HG02943 (cell line): Measurements from ENCODE around the gene PLEKHG3.

Experiments used
- ATAC-seq: cut with Tn5 transposase; IDR thresholded peaks from one replicate; pipeline ENCODE4 v1.9.1; 2021; ENCODE audit warnings: mild to moderate bottlenecking, low read depth, moderate library complexity; ENCODE audit not compliant: unreplicated experiment

PLEKHG3 gene

GRCh38 chr14:64775081-64775777 is 71.0 kb downstream of the PLEKHG3 start:
- ATAC-seq = no peak

GRCh38 chr14:64777461-64777860 is 73.2 kb downstream of the PLEKHG3 start:
- no peak for ATAC-seq

- no peak for ATAC-seq
These were observed 74.0 kb downstream of the PLEKHG3 start for GRCh38 chr14:64778104-64778754.

- no peak for ATAC-seq
These were observed 75.2 kb downstream of the PLEKHG3 start for GRCh38 chr14:64779472-64779871.

GRCh38 chr14:64782196-64782595 is 78.0 kb downstream of the PLEKHG3 start:
- no peak for ATAC-seq

GRCh38 chr14:64784006-64784405 is 79.8 kb downstream of the PLEKHG3 start:
- ATAC-seq = no peak

- ATAC-seq = no peak
These were observed 82.3 kb downstream of the PLEKHG3 start for GRCh38 chr14:64786296-64787149.

- ATAC-seq = no peak
These were observed 83.4 kb downstream of the PLEKHG3 start for GRCh38 chr14:64787619-64788018.

- ATAC-seq = no peak
These were observed 84.5 kb downstream of the PLEKHG3 start for GRCh38 chr14:64788706-64789105.

GRCh38 chr14:64789696-64790095 is 85.5 kb downstream of the PLEKHG3 start:
- no peak for ATAC-seq

GRCh38 chr14:64790478-64790877 is 86.3 kb downstream of the PLEKHG3 start:
- ATAC-seq = no peak

GRCh38 chr14:64792231-64792630 is 88.0 kb downstream of the PLEKHG3 start:
- ATAC-seq = no peak

GRCh38 chr14:64792871-64793560 is 88.8 kb downstream of the PLEKHG3 start:
- no peak for ATAC-seq

- no peak for ATAC-seq
These were observed 91.0 kb downstream of the PLEKHG3 start for GRCh38 chr14:64795211-64795610.

GRCh38 chr14:64795921-64796320 is 91.7 kb downstream of the PLEKHG3 start:
- no peak for ATAC-seq

GRCh38 chr14:64796369-64796768 is 92.1 kb downstream of the PLEKHG3 start:
- no peak for ATAC-seq

GRCh38 chr14:64799555-64799954 is 95.3 kb downstream of the PLEKHG3 start:
- no peak for ATAC-seq
